ENCODE data around the gene ACBD7.

DNA sequence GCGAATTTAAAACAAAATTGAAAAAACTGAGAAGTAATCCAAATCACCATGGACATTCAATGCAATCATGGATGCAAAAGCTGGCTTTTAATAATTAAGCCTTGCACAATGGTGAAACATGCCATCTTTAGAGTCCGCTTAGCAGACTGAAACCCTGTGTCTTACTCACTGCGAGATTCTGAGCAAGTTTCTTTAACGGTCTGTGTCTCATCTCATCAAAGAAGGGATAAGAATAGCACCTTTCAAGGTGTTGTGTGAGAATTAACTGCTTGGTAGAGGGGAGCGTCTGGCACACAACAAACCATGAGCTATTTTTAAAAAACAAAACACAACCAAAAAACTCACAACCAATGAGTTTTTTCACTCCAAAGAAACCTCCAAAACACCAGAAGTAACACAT, 21.4 kb downstream of the ACBD7 start:
- TF ChIP-seq POLR2AphosphoS5 (IDR thresholded peaks at IDR 0.05; ENCODE audit: borderline replicate concordance, low read depth, low read length) (no peak), EZH2 (IDR thresholded peaks at IDR 0.05) (no peak), FOXP2 (optimal IDR thresholded peaks at IDR 0.05; ENCODE audit: control extremely low read depth, extremely low read length, insufficient read depth) (no peak)

Measured in SK-N-MC (cell line).